Spleen (tissue), 11 donors: ENCODE data around the gene KDM4F. TPM values are rescaled to one million over a fixed set of nuclear protein-coding genes. Genes with fewer than 3 reads are reported as not detected.

Experiments used
- DNase-seq: peaks from one replicate; pipeline ENCODE4 v3.0.0-alpha.2; 2020
- H3K27ac ChIP-seq, 8 donors: fragments of 200-600 bp; sonication (generic) in 7 of 8; 1 replicate in 4 of 8; 2 replicates in 4 of 8; pipeline versions ENCODE4 v1.5.0 to v1.8.0; 2016 to 2021; ENCODE audit warnings: inconsistent platforms in 4 of 8, mild to moderate bottlenecking in 4 of 8, moderate library complexity in 1 of 8
- H3K27me3 ChIP-seq, 7 donors: fragments of 200-600 bp; sonication (generic) in 6 of 7; replicated peaks in 1 of 7; 1 replicate in 4 of 7; 2 replicates in 3 of 7; pipeline versions ENCODE4 v1.5.0 to v1.8.0; 2016 to 2021; ENCODE audit warnings: inconsistent platforms in 3 of 7, mild to moderate bottlenecking in 1 of 7
- H3K36me3 ChIP-seq, 6 donors: fragments of 200-600 bp; sonication (generic) in 5 of 6; 1 replicate in 4 of 6; 2 replicates in 2 of 6; pipeline versions ENCODE4 v1.5.0 to v1.8.0; 2016 to 2021; ENCODE audit warnings: inconsistent platforms in 2 of 6
- H3K4me1 ChIP-seq, 6 donors: fragments of 200-600 bp; sonication (generic) in 5 of 6; 1 replicate in 3 of 6; 2 replicates in 3 of 6; pipeline versions ENCODE4 v1.5.0 to v1.8.0; 2016 to 2021; ENCODE audit warnings: inconsistent platforms in 3 of 6
- H3K4me3 ChIP-seq, 8 donors: fragments of 200-600 bp; sonication (generic) in 7 of 8; 1 replicate in 4 of 8; 2 replicates in 4 of 8; pipeline versions ENCODE4 v1.5.0 to v1.8.0; 2016 to 2021; ENCODE audit warnings: inconsistent platforms in 4 of 8, mild to moderate bottlenecking in 4 of 8, moderate library complexity in 2 of 8
- H3K9me3 ChIP-seq, 8 donors: fragments of 200-600 bp; sonication (generic) in 7 of 8; 1 replicate in 4 of 8; 2 replicates in 4 of 8; pipeline versions ENCODE4 v1.5.0 to v1.8.0; 2016 to 2021; ENCODE audit warnings: inconsistent platforms in 4 of 8
- POLR2A ChIP-seq, 3 donors: fragments of 450-650 bp; IDR thresholded peaks; one replicate each; pipeline ENCODE4 v1.5.1; 2017; ENCODE audit warnings: antibody characterized with exemption in 3 of 3, mild to moderate bottlenecking in 1 of 3
- POLR2AphosphoS5 ChIP-seq, 3 donors: sonication (generic); formaldehyde crosslinking; IDR thresholded peaks; one replicate each; pipeline ENCODE4 v1.5.1; 2017; ENCODE audit warnings: antibody characterized with exemption in 3 of 3
- WGBS, 5 donors: extraction: QIAGEN DNeasy Blood & Tissue Kit in 3 of 5; methylation state at CpG; one replicate each; pipeline versions ENCODE4 v1.1.5 to v1.1.7; 2013 to 2018; 5-methylcytosine and 5-hydroxymethylcytosine counted together
- intact Hi-C: fragments of 100-400 bp; cut with DNase I; formaldehyde crosslinking; loops from one replicate; pipeline ENCODE4 v1.15.0; 2023; ENCODE audit warnings: low total_unique reads
- polyA plus RNA-seq, 3 donors: library from polyadenylated mRNA; stranded (reverse); fragments of 200-250 nt; gene quantifications; one replicate each; pipeline ENCODE4 v1.2.1, GENCODE V29; 2013
- total RNA-seq, 7 donors: library from RNA; depleted of rRNA in 3 of 7; stranded (reverse); fragments of >200 nt in 3 of 7; fragmentation: NEBNext Ultra II Directional in 4 of 7; extraction: Animal tissue kit (Norgen Biotek cat#: 25700) in 4 of 7; gene quantifications; one replicate each; pipeline versions ENCODE4 v1.1.0 to v1.2.1, GENCODE V29; 2016 to 2021
- TF ChIP-seq, protein P1 (sequence below), 11 experiments: fragments of 200-600 bp in 7 of 11; fragments of 450-650 bp in 4 of 11; sonication (generic) in 4 of 11; IDR thresholded peaks in 8 of 11; conservative IDR thresholded peaks in 3 of 11; 1 replicate in 7 of 11; 2 replicates in 4 of 11; pipeline versions ENCODE4 v1.4.0 to v1.8.0; 2016 to 2021; ENCODE audit warnings: antibody characterized with exemption in 11 of 11, inconsistent platforms in 4 of 11, mild to moderate bottlenecking in 1 of 11
- donor health status: healthy with polysubstance abuse.
- donor health status: DM: no; HTN: no; CAD: no; lungs with moderate emphysema.
- donor health status: DM: no; HTN: no; CAD: no.
- donor health status: Bipolar disorder and iron deficiency.
- donor health status: healthy.
- donor health status: DM: no; HTN: no; CAD: no.
- donor health status: DM: yes; HTN: yes; CAD: no.

The KDM4F gene
- total and polyA plus RNA-seq, 10 donors: not detected

- no peak overlapping the region for H3K4me3 ChIP-seq
- TF ChIP-seq, protein P1, sequence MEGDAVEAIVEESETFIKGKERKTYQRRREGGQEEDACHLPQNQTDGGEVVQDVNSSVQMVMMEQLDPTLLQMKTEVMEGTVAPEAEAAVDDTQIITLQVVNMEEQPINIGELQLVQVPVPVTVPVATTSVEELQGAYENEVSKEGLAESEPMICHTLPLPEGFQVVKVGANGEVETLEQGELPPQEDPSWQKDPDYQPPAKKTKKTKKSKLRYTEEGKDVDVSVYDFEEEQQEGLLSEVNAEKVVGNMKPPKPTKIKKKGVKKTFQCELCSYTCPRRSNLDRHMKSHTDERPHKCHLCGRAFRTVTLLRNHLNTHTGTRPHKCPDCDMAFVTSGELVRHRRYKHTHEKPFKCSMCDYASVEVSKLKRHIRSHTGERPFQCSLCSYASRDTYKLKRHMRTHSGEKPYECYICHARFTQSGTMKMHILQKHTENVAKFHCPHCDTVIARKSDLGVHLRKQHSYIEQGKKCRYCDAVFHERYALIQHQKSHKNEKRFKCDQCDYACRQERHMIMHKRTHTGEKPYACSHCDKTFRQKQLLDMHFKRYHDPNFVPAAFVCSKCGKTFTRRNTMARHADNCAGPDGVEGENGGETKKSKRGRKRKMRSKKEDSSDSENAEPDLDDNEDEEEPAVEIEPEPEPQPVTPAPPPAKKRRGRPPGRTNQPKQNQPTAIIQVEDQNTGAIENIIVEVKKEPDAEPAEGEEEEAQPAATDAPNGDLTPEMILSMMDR (IDR thresholded peaks at IDR 0.05 in 8 of 11, conservative IDR thresholded peaks at IDR 0.05 in 3 of 11): no peak
- TF ChIP-seq POLR2AphosphoS5 (IDR thresholded peaks at IDR 0.05): no peak
- no peak for TF ChIP-seq POLR2A (IDR thresholded peaks at IDR 0.05)
- H3K27me3 ChIP-seq: peaks cover 0 to 28% (median 2%) of the 10 kb centered on the region in 7 donors
- no peak overlapping the region for H3K27ac ChIP-seq
- H3K36me3 ChIP-seq: no peaks in the 10 kb centered on the region
- no peak for DNase-seq
- intact Hi-C loops: no loop called here
- no peaks in the 10 kb centered on the region for H3K9me3 ChIP-seq
- WGBS, 5 donors: 82 to 91% (median 86%) methylated on average over 3 of the region's 3 CpGs
- H3K4me1 ChIP-seq: no peaks in the 10 kb centered on the region
Measured at GRCh38 chr11:95042906-95043305, 6.3 kb upstream of the KDM4F start.

DNA sequence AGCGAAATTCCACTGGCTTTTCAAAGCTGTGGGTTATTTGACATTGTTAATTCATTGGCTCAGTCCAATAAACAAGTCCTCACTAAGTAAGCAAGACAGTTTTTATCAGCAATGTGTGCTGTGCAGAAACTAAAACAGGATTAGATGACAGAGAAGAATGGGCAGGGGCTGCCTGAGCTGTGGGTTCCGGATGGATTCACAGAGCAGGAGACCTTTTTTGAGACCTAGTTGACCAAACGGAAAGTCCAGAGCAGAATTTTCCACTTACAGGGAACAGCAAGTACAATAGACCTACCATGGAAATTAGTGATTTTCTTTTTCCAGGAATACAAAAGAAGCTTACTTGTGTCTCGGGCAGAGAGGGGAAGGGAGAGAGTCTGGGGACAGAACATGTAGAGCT is 5.2 kb upstream of the KDM4F start:
- Histone ChIP-seq H3K36me3 (no peaks in the 10 kb centered on the region), H3K9me3 (no peaks in the 10 kb centered on the region), H3K4me1 (no peaks in the 10 kb centered on the region), H3K27ac (no peak overlapping the region), H3K4me3 (no peak overlapping the region), H3K27me3 (peaks cover 0 to 26% (median 0%) of the 10 kb centered on the region in 7 donors)
- intact Hi-C loops: no loop called here
- TF ChIP-seq, protein P1 (IDR thresholded peaks at IDR 0.05 in 8 of 11, conservative IDR thresholded peaks at IDR 0.05 in 3 of 11): no peak
- TF ChIP-seq POLR2AphosphoS5 (IDR thresholded peaks at IDR 0.05): no peak
- no peak for TF ChIP-seq POLR2A (IDR thresholded peaks at IDR 0.05)
- DNase-seq: no peak
- WGBS, 5 donors: 74 to 87% (median 85%) methylated on average over 4 of the region's 4 CpGs

DNA sequence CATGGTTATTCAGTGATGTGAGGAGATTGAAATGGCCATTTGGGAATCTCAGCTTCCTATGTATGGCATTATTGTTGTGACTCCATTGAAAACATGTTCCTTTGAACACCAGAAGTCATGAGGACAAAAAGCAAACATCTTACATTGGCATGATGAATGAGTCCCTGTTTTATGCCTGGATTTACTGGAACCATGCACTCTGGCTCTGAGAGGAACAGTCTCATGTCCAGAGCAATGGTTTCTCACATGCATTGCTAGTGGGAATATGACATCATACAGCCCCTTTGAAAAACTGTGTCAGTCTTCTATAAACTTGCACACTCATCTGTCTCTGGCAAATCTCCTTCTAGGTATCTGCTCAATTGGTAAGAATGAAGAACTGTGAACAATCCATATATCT is 3.4 kb upstream of the KDM4F start:
- Histone ChIP-seq H3K27ac (no peak overlapping the region), H3K27me3 (peaks cover 0 to 25% (median 0%) of the 10 kb centered on the region in 7 donors), H3K4me1 (no peaks in the 10 kb centered on the region), H3K36me3 (no peaks in the 10 kb centered on the region), H3K9me3 (no peaks in the 10 kb centered on the region), H3K4me3 (no peak overlapping the region)
- intact Hi-C loops: no loop called here
- no peak for TF ChIP-seq POLR2A (IDR thresholded peaks at IDR 0.05)
- TF ChIP-seq POLR2AphosphoS5 (IDR thresholded peaks at IDR 0.05): no peak
- TF ChIP-seq, protein P1 (IDR thresholded peaks at IDR 0.05 in 8 of 11, conservative IDR thresholded peaks at IDR 0.05 in 3 of 11): no peak
- DNase-seq: no peak

GRCh38 chr11:95050595-95051202 is 1.5 kb downstream of the KDM4F start:
- no peak overlapping the region for H3K27ac ChIP-seq
- H3K36me3 ChIP-seq: no peaks in the 10 kb centered on the region
- no peak overlapping the region for H3K4me3 ChIP-seq
- TF ChIP-seq POLR2AphosphoS5 (IDR thresholded peaks at IDR 0.05): no peak
- no peak for TF ChIP-seq POLR2A (IDR thresholded peaks at IDR 0.05)
- TF ChIP-seq, protein P1 (IDR thresholded peaks at IDR 0.05 in 8 of 11, conservative IDR thresholded peaks at IDR 0.05 in 3 of 11): no peak
- peaks cover 0 to 16% (median 0%) of the 10 kb centered on the region in 7 donors for H3K27me3 ChIP-seq
- no peaks in the 10 kb centered on the region for H3K4me1 ChIP-seq
- 81 to 85% (median 84%) methylated on average over 17 to 22 of the region's 22 CpGs for WGBS, 5 donors
- H3K9me3 ChIP-seq: no peaks in the 10 kb centered on the region
- intact Hi-C loops: no loop called here
- DNase-seq: no peak
